Skeletal muscle tissue (tissue), 4 donors: Measurements from ENCODE around the gene ARHGAP15. TPM values are rescaled to one million over a fixed set of nuclear protein-coding genes. Genes with fewer than 3 reads are reported as not detected.
"Not testable (repeated sequence)": the region's sequence is repeated elsewhere in the genome, so short reads cannot be mapped to it uniquely, and the experiment has no call there.

Experiments
- H3K27ac ChIP-seq: one replicate; pipeline ENCODE4 v1.7.0; 2013; ENCODE audit warnings: mild to moderate bottlenecking, low read depth, low read length, inconsistent platforms
- H3K27me3 ChIP-seq, 3 donors: one replicate each; pipeline ENCODE4 v1.7.0; 2013; ENCODE audit warnings: low read length in 3 of 3; ENCODE audit not compliant: control insufficient read depth in 3 of 3, insufficient read depth in 3 of 3
- H3K36me3 ChIP-seq, 3 donors: one replicate each; pipeline ENCODE4 v1.7.0; 2013; ENCODE audit warnings: low read length in 3 of 3; ENCODE audit not compliant: control insufficient read depth in 3 of 3, insufficient read depth in 3 of 3
- H3K4me1 ChIP-seq, 3 donors: one replicate each; pipeline ENCODE4 v1.7.0; 2013; ENCODE audit warnings: low read length in 3 of 3, mild to moderate bottlenecking in 3 of 3; ENCODE audit not compliant: control insufficient read depth in 3 of 3, insufficient read depth in 3 of 3
- H3K4me3 ChIP-seq, 3 donors: one replicate each; pipeline ENCODE4 v1.7.0; 2013; ENCODE audit warnings: low read length in 3 of 3
- H3K9ac ChIP-seq, 3 donors: one replicate each; pipeline ENCODE4 v1.7.0; 2013; ENCODE audit warnings: low read length in 3 of 3, mild to moderate bottlenecking in 3 of 3, moderate library complexity in 2 of 3, low read depth in 1 of 3
- H3K9me3 ChIP-seq, 3 donors: one replicate each; pipeline ENCODE4 v1.7.0; 2013; ENCODE audit warnings: low read length in 3 of 3; ENCODE audit not compliant: control insufficient read depth in 3 of 3
- total RNA-seq: library from RNA; depleted of rRNA; stranded (reverse); fragments of >200 nt; gene quantifications from one replicate; pipeline ENCODE4 v1.2.3, GENCODE V29; 2014
- donor health status: Osteomylitis.

ARHGAP15 gene
- 33.9 TPM for total RNA-seq

GRCh38 chr2:143128681-143129580 is at the start of gene ARHGAP15:
Gene ARHGAP15, plus strand, starts transcription at chr2:143129419.
- H3K4me1 ChIP-seq, result no peaks in the 10 kb centered on the region
- peak within 1 kb of the TSS in 1 of 3 donors; percentile 43 for H3K9ac ChIP-seq
- no peak within 1 kb of the TSS for H3K4me3 ChIP-seq
- H3K27ac ChIP-seq, result no peak within 1 kb of the TSS
- no peaks in the 10 kb centered on the region for H3K27me3 ChIP-seq
- no peaks in the 10 kb centered on the region for H3K9me3 ChIP-seq
- no peaks in the 10 kb centered on the region for H3K36me3 ChIP-seq

- H3K27me3 ChIP-seq, result no peaks in the 10 kb centered on the region
- H3K9ac ChIP-seq, result no peak overlapping the region
- H3K4me1 ChIP-seq, result no peaks in the 10 kb centered on the region
- no peaks in the 10 kb centered on the region for H3K9me3 ChIP-seq
- H3K27ac ChIP-seq, result no peak overlapping the region
- H3K4me3 ChIP-seq, result no peak overlapping the region
- no peaks in the 10 kb centered on the region for H3K36me3 ChIP-seq
Observed at GRCh38 chr2:143081616-143082015, 47.6 kb upstream of the ARHGAP15 start.

GRCh38 chr2:143083636-143084035 is 45.6 kb upstream of the ARHGAP15 start:
- no peaks in the 10 kb centered on the region for H3K36me3 ChIP-seq
- H3K27me3 ChIP-seq, result no peaks in the 10 kb centered on the region
- no peaks in the 10 kb centered on the region for H3K9me3 ChIP-seq
- no peak overlapping the region for H3K4me3 ChIP-seq
- H3K4me1 ChIP-seq, result no peaks in the 10 kb centered on the region
- no peak overlapping the region for H3K9ac ChIP-seq
- H3K27ac ChIP-seq, result no peak overlapping the region

- Histone ChIP-seq H3K27me3 (no peaks in the 10 kb centered on the region), H3K9ac (no peak overlapping the region), H3K9me3 (no peaks in the 10 kb centered on the region), H3K27ac (no peak overlapping the region), H3K36me3 (no peaks in the 10 kb centered on the region), H3K4me3 (no peak overlapping the region), H3K4me1 (no peaks in the 10 kb centered on the region)
Observed at GRCh38 chr2:143084462-143084861, 44.8 kb upstream of the ARHGAP15 start.

- no peaks in the 10 kb centered on the region for H3K4me1 ChIP-seq
- H3K9me3 ChIP-seq, result no peaks in the 10 kb centered on the region
- H3K27ac ChIP-seq, result no peak overlapping the region
- H3K27me3 ChIP-seq, result no peaks in the 10 kb centered on the region
- H3K36me3 ChIP-seq, result no peaks in the 10 kb centered on the region
- no peak overlapping the region for H3K4me3 ChIP-seq
- H3K9ac ChIP-seq, result no peak overlapping the region
Observed at GRCh38 chr2:143085125-143085784, 44.0 kb upstream of the ARHGAP15 start.

GRCh38 chr2:143087033-143087432 is 42.2 kb upstream of the ARHGAP15 start:
- no peak overlapping the region for H3K4me3 ChIP-seq
- no peaks in the 10 kb centered on the region for H3K27me3 ChIP-seq
- H3K4me1 ChIP-seq, result no peaks in the 10 kb centered on the region
- H3K9me3 ChIP-seq, result no peaks in the 10 kb centered on the region
- no peak overlapping the region for H3K9ac ChIP-seq
- no peak overlapping the region for H3K27ac ChIP-seq
- no peaks in the 10 kb centered on the region for H3K36me3 ChIP-seq

- H3K9me3 ChIP-seq, result no peaks in the 10 kb centered on the region
- no peak overlapping the region for H3K27ac ChIP-seq
- no peaks in the 10 kb centered on the region for H3K36me3 ChIP-seq
- H3K4me1 ChIP-seq, result no peaks in the 10 kb centered on the region
- no peaks in the 10 kb centered on the region for H3K27me3 ChIP-seq
- H3K4me3 ChIP-seq, result no peak overlapping the region
- no peak overlapping the region for H3K9ac ChIP-seq
Observed at GRCh38 chr2:143088388-143088787, 40.8 kb upstream of the ARHGAP15 start.

- H3K27me3 ChIP-seq, H3K9ac ChIP-seq, H3K4me3 ChIP-seq, H3K27ac ChIP-seq, H3K4me1 ChIP-seq, H3K9me3 ChIP-seq, H3K36me3 ChIP-seq: not testable (repeated sequence)
Observed at GRCh38 chr2:143089520-143089919, 39.7 kb upstream of the ARHGAP15 start.

GRCh38 chr2:143110758-143111428 is 18.3 kb upstream of the ARHGAP15 start:
- Histone ChIP-seq H3K9me3 (no peaks in the 10 kb centered on the region), H3K4me1 (no peaks in the 10 kb centered on the region), H3K27me3 (no peaks in the 10 kb centered on the region), H3K9ac (no peak overlapping the region), H3K27ac (no peak overlapping the region), H3K4me3 (no peak overlapping the region), H3K36me3 (no peaks in the 10 kb centered on the region)

- no peaks in the 10 kb centered on the region for H3K36me3 ChIP-seq
- H3K27me3 ChIP-seq, result no peaks in the 10 kb centered on the region
- H3K9ac ChIP-seq, result no peak overlapping the region
- H3K4me3 ChIP-seq, result no peak overlapping the region
- H3K9me3 ChIP-seq, result no peaks in the 10 kb centered on the region
- H3K4me1 ChIP-seq, result no peaks in the 10 kb centered on the region
- no peak overlapping the region for H3K27ac ChIP-seq
Observed at GRCh38 chr2:143117225-143117624, 12.0 kb upstream of the ARHGAP15 start.
